Bronchial epithelial cell (primary cell): ENCODE results near the gene LIMD2. TPM values are rescaled to one million over a fixed set of nuclear protein-coding genes. Genes with fewer than 3 reads are reported as not detected.

Source experiments
- DNase-seq: peaks from one replicate; pipeline ENCODE4 v3.0.0-alpha.2; 2010; ENCODE audit warnings: low read depth
- FAIRE-seq: peaks from 2 replicates; lab custom pipeline; 2011; peaks lifted over from hg19 to GRCh38; lab: Jason Lieb, UNC
- H3K27me3 ChIP-seq: 2 replicates; pipeline ENCODE4 v1.5.1; 2011; ENCODE audit warnings: low read length; ENCODE audit not compliant: control insufficient read depth, insufficient read depth
- H3K36me3 ChIP-seq: 2 replicates; pipeline ENCODE4 v1.5.1; 2011; ENCODE audit warnings: low read length; ENCODE audit not compliant: control insufficient read depth, insufficient read depth
- H3K4me3 ChIP-seq: 2 replicates; pipeline ENCODE4 v1.5.1; 2011; ENCODE audit warnings: mild to moderate bottlenecking, low read depth, low read length, control low read depth
- CTCF ChIP-seq: IDR thresholded peaks from 2 replicates; pipeline ENCODE4 v1.5.1; 2011; ENCODE audit warnings: mild to moderate bottlenecking, moderate library complexity, low read length, control low read depth, inconsistent platforms; ENCODE audit not compliant: insufficient read depth, severe bottlenecking
- total RNA-seq: library from RNA; depleted of rRNA; stranded (reverse); fragments of >200 nt; gene quantifications from 2 replicates; pipeline ENCODE4 v1.2.1, GENCODE V29; 2014

Gene LIMD2
- total RNA-seq, result 0.53 and 0.90 TPM in 2 replicates

GRCh38 chr17:63699638-63700527, at the start of gene LIMD2:
Gene LIMD2 (minus strand): TSS chr17:63700125. CDS start chr17:63699298, 827 bp downstream.
- TF ChIP-seq CTCF, result no peak
- H3K4me3 ChIP-seq, result peak within 1 kb of the TSS; percentile 31
- FAIRE-seq (no peak), DNase-seq (no peak)
- H3K27me3 ChIP-seq, result no peaks in the 10 kb centered on the region
- H3K36me3 ChIP-seq, result no peaks in the 10 kb centered on the region

- Histone ChIP-seq H3K4me3 (peak within 1 kb of the TSS; percentile 73), H3K36me3 (peaks cover under 1% of the 10 kb centered on the region), H3K27me3 (no peaks in the 10 kb centered on the region)
- DNase-seq, result peak; percentile 96
- no peak for FAIRE-seq
- no peak for TF ChIP-seq CTCF
These were observed 41.7 kb upstream of the LIMD2 start, which contains the start of gene STRADA for GRCh38 chr17:63741408-63742173. Gene STRADA (minus strand): TSS chr17:63741799. CDS start chr17:63728369, 13,430 bp downstream.

GRCh38 chr17:63741143-63741407, 41.1 kb upstream of the LIMD2 start:
- FAIRE-seq, result no peak

GRCh38 chr17:63740464-63741142, 40.7 kb upstream of the LIMD2 start:
- DNase-seq (peak; percentile 64), FAIRE-seq (no peak)
- Histone ChIP-seq H3K27me3 (no peaks in the 10 kb centered on the region), H3K36me3 (no peaks in the 10 kb centered on the region), H3K4me3 (peak overlapping the region; percentile 73)
- TF ChIP-seq CTCF, result no peak

More at GRCh38 chr17:63741143-63741407, 41.1 kb upstream of the LIMD2 start:
- no peak for DNase-seq
- no peak for TF ChIP-seq CTCF
- H3K36me3 ChIP-seq, result no peaks in the 10 kb centered on the region
- no peaks in the 10 kb centered on the region for H3K27me3 ChIP-seq
- peak overlapping the region; percentile 73 for H3K4me3 ChIP-seq

GRCh38 chr17:63735691-63736090, 35.8 kb upstream of the LIMD2 start:
- FAIRE-seq (no peak), DNase-seq (no peak)
- Histone ChIP-seq H3K4me3 (no peak overlapping the region), H3K27me3 (no peaks in the 10 kb centered on the region), H3K36me3 (peaks cover 1% of the 10 kb centered on the region)
- no peak for TF ChIP-seq CTCF
